Non-pigmented ciliary epithelial cell (primary cell): ENCODE measurements around the gene PTER.
A peak's percentile ranks its signal among the peaks of the same experiment; 100 is the strongest.

Experiments used
- DNase-seq: peaks from one replicate; pipeline ENCODE4 v3.0.0-alpha.2; 2010; ENCODE audit warnings: low read depth

PTER gene, protein sequence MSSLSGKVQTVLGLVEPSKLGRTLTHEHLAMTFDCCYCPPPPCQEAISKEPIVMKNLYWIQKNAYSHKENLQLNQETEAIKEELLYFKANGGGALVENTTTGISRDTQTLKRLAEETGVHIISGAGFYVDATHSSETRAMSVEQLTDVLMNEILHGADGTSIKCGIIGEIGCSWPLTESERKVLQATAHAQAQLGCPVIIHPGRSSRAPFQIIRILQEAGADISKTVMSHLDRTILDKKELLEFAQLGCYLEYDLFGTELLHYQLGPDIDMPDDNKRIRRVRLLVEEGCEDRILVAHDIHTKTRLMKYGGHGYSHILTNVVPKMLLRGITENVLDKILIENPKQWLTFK

DNA sequence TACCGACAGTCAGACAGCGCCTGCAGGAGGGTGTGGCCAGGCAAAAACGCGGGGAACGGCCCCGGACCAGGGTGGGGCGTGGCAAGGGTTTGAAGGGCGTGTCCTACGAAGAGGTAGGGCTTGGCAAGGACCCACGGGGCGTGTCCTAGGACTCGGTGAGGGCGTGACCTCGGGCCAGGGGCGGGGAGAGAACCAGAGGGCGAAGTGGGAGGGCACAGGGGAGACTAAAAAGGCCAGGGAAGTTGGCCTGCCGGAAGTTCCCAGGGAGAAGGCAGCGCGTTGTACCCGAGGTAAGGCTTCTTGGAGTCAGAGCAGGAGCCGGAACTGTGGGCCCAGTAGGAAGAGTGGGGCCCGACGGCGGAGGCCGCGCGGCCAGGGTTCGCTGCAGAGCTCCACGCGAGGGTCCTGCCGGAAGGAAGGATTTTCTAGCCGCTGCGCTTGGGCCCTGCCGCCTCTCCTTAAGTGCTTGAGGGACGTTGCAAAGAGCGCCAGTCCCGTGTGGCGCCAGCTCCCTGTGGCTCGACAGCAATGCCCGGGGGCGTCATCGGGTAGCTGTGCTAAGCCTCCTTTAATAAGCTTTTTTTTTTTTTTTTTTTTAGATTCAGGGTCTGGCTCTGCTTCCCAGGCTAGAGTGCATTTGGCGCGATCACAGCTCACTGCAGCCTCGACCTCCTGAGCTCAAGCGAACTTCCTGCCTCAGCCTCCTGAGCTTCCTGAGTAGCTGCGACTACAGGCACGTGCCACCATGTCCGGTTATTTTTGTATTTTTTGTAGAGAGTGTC lies at the start of gene PTER:
TSS of gene PTER (plus strand) at position 253 of the 782 bp plus-strand sequence. CDS start 47,375 bp downstream, outside the sequence.
- peak; percentile 65 for DNase-seq

DNA sequence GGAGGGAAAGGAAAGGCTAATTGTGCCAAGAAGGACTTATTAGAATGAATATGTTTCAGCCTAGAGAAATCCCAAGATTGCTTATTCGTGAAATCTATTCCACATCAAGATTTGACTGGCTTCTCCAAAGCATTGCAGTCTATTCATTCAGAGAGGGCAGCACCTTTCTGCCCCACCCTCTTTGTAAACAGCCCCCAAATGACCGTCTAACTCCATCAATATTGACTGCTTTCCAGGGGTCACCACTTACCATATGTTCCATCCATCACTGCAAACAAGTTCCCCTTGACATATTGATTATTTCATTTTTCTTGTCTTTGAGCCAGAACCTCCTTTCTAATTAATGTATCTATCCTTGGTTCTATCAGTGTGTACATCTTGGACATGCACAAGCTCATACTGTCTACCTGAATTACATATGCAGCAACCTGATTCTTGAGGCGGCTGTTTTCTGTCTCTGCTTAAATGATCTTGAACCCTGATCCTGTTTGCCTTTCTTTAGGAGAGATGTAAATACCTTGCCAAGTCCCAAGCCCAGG lies 44.2 kb upstream of the PTER start:
- no peak for DNase-seq

DNA sequence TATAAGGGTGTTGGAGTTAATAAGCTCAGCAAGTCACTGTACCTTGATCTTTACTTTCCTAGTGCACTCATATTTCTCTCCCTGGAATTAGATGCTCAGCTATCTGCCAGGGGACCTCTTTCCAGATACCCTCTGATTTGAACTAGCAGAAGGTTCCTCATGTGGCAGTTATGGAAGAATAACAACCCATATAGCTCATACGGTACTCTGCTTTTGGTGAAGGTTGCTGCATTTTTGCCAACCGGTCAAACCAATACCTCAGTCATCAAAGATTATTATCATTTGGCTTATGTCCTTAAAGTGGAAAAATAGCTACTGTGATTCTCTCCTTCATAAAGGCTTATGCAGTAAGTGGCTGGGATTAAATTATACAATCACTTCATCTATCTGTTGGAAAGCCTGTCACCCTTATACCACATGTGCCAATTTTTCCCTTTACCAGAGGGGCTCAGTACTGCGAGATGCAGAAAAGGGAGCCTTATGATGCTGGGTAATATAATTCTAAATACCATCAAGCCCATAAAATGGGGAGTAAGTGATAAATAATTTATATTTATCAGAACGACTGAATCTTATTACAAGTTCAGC lies 43.4 kb upstream of the PTER start:
- DNase-seq, result no peak

DNA sequence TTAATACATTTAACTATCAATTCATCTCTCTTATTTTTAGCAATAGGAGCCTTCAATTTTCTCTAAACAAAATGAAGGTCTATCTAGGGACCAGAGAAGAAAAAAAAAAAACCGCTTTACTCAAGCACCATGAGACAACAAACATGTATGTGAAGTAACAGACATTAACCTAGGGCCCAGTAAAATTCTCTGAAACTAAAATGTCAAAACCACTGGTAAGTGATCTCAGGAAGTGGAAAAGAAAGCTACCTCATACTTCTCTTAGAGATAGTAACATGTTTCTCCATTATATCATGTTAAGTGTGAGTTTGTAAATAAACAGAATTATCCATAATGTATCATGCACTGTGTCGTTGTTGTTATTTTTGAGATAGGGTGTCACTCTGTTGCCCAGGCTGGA lies 35.4 kb upstream of the PTER start:
- DNase-seq, result no peak

DNA sequence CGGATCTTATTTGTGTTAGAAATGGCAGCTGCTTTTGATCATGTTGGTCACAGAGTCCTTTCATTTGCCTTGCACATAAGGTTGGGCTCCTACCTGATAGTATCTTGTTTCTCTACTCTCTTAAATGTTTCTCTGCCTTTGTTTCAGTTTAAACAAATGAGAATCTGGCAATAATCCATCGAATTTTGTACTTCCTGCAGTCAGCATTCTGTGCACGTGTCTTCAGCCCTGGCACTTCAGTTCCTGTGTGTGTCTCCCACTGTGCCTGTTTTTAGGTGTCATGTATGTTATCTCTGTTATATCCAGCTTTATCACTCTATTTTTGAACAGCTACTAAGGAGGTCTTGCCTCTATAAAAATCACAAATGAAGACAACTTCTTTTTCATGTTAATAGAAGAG lies 28.4 kb upstream of the PTER start:
- DNase-seq, result no peak

DNA sequence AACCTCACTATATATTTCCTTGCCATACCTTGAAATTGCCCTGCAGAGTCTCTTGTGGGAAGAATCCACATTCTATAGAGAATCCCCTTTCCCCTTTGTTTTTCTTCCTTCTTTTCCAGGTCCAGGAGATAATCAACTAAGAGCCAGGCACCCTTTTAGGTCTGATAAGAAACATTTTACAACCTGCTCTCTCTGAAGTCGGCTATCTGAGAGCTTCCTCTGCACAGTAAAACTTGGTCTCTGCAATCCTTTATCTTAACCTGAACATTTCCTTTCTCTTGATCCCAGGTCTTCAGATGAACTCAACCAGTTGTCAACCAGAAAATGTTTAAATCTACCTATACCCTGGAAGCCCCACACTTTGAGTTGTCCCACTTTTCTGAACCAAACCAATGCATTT lies 19.5 kb upstream of the PTER start:
- no peak for DNase-seq

DNA sequence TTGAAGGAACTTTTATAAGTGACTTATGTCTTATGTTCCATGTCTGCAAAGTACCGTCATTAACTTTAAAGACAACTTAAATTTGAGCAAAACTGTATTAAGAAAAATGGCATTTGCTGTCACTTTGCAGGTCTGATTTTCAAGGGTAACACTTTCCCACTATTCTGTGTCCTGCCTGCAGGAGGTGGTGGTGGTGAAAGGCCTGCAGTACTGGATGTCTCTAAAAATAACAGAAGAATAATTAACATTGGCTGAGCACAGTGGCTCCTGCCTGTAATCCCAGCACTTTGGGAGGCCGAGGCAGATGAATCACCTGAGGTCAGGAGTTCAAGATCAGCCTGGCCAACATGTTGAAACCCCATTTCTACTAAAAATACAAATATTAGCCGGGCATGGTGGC lies 13.2 kb upstream of the PTER start:
- no peak for DNase-seq

DNA sequence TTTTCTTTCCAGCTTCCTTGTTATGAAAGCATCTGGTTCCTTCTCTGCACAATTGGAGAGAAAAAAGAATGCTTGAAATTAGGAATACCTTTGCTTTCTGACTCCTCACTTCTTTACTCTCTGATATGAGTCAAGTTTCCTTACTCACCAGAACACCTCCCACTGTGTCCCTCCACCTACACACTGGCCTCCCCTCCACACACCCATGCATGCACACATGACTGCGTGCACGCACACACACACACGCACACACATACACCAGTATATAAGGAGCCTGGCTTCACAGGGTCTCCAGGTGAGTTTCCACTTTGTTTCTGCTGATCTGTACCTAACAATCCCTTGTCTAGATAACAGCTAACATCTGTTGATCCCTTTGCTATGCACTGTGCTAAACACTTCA lies 11.4 kb upstream of the PTER start:
- DNase-seq, result no peak

DNA sequence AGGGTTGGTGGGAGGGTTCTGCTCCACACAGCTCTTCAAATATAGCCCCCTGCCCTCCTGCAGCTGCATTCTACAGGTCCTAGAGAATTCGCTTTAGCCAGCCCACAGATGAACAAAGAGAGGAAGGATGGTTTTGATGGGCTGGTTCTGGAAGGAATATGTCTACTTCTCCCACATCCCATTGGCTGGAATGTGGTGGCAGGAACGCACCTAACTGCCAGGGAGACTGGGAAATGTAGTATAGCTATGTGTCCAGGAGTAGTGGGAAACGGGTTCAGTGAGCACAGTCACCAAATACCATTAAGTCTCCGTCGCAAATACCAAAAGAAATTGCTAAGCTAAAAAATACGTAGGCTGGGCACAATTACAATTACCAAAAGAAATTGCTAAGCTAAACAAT lies 7.3 kb upstream of the PTER start:
- no peak for DNase-seq

DNA sequence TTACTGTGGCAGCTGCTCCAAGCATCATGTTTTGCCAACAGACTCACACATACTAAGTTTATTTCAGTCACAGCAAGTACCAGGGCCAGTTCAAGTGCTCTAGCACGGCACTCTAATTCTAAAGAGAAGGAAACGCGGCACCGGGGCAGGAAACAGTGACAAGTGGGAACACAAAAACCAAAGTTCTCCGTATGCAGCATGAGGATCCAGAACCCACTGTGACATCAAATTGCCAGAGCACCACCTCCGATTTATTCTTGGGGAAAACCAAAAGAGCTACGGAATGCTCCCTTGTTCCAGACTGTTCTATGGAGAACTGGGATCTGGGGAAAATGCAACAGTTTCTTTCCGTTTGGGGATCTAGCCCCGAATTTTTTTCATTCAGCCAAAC lies 448 bp upstream of the PTER start:
- no peak for DNase-seq

DNA sequence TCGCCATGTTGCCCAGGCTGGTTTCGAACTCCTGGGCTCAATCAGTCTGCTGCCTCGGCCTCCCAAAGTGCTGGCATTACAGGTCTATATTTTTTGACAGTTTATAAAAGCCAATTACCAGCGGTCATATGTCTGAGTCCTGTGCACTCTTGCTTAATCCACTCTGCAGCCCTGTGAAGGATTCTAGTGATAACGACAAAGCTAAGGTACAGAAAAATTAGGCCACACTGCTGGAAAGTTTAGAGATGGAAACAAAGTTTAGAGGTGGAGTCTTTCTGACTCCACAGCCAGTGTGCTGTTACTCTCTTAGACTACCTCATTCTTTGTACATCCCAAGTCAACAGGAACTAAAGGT lies 707 bp downstream of the PTER start:
- DNase-seq, result no peak

DNA sequence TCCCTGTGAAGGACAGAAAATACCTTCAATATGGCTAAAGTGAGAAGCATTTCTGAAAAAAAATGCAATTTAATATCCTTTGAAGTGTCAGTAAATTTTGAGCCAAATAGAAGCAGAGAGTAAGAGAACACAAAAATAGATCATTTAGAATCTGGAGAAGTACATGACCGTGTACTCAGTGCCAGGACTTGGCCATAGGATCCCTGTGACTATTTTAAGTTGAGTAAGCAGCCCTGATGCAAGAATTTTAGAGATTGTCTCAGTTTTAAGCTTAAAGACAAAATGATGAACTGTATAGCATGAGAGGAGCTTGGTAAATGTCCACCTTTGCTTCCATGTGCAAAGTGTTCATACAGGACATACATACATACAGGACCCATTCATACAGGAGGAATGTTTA lies 2.5 kb downstream of the PTER start:
- DNase-seq, result no peak

DNA sequence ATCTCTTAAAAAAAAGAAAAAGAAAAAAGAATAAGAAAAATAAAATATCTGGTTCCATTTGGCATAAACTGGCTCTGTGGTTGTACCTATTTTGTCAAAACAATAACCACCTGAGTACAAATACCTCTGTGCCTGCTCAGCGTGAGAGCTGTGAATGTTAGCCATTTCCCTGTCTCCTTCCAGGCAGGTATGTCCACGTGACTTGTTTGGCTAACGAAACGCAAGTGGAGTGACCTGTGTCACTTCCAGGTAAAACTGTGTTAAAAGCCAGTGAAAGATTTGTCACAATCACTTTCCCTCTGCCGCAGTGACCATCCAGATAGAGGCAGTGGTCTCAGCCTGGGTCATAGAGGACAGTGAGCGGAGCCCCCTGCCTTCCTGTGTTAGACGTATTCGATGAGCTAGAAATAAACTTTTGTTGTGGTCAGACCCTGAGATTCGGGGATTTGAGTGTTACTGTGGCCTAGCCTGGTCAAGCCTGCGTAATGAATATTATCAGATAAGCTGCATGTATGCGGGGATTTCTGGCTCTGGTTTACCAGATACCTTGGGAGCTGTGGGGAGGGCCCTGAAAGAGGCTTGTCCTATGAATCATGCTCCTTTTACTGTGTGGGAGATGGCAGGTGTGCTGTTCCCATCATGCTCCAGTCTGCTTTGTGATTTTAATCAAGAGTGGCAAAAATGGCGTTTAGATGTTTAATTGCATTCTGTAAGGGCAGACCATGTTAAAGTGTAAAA lies 3.8 kb downstream of the PTER start:
- DNase-seq, result peak; percentile 28

DNA sequence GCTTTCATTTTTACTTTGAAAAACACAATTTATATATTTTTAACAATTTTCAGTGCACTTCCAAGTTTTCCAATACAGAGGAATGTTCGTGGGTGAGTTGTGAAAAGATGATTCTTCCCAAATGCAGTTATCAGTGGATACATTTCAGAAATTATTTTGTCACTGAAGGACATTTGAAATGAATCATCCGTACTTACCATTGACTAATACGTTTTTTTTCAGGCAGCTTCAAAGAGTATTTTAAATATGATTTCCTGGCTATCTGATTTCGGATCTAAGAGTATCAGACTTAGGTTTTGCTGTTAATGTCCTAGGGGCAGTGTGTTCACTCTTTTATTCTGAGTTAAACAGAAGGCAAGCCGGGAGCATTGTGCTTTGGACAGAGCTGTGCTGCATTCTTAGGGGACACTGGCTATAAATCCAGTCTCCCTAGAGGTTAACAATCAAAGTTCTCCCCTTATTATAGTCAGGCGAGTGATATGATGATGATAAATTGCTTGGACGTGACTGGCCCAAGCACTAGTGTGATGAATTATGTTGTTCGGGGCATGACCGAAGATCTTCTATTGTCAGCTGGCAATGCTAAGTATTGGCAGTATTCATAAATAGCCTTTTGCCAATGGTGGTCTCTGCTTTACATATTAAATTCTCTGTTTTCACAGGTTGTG lies 4.5 kb downstream of the PTER start:
- no peak for DNase-seq

DNA sequence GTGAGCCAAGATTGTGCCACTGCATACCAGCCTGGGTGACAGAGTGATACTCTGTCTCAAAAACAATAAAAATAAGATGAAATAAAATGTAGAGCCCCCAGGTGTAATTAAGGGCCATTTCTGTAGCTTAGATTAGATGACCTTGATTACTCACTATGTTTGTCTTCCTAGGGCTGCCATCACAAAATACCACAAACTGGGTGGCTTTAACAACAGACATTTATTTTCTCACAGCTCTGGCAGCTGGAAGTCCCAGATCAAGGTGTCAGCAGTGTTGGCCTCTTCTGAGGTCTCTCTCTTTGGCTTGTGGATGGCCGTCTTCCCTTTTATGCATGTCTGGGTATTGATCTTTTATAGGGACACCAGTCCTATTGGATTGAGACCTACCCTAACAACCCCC lies 6.1 kb downstream of the PTER start:
- no peak for DNase-seq

DNA sequence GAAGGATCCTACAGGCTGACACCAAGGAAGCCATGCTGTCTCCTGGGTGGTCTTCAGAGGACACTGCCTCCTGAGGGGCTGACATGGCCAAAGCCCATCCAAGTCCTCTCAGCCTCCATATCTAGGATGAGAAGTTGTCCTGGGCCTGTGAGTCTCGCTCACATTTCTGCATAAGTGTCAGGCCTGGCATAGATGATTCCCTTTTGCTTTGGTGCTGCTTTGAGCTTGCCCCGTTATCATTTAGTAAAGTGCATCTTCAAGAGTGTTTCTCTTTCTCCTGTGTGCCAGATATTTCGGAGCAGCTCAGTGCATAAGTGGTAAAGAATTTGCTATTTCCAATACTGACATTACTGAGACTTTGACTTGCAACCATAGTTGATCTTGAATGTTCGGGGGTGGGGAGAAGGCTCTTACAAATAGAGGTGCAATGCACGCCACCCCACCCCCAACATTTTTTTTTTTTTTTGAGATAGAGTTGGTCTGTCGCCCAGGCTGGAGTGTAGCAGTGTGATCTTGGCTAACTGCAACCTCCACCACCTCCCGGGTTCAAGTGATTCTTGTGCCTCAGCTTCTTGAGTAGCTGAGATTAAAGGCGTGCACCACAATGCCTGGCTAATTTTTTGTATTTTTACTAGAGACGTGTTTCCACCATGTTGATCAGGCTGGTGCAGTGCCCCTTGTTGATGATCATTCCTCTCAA lies 9.1 kb downstream of the PTER start:
- no peak for DNase-seq

DNA sequence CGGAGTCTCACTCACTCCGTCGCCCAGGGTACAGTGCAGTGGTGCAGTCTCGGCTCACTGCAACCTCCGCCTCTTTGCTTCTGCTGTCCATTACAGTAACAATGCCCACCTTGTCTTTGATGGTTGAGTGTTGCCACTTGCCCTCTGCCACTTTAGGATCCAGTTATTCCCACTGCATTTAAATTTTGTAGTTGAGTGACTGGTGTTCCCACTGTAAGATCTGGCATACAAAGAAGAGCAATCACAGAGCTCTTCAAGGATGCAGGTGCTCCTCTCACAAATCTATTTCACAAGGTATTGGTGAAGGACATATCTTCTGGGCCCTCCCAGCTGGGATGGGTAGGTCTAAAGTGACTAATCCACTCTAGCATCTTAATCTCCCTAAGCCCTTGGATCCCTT lies 12.6 kb downstream of the PTER start:
- no peak for DNase-seq

DNA sequence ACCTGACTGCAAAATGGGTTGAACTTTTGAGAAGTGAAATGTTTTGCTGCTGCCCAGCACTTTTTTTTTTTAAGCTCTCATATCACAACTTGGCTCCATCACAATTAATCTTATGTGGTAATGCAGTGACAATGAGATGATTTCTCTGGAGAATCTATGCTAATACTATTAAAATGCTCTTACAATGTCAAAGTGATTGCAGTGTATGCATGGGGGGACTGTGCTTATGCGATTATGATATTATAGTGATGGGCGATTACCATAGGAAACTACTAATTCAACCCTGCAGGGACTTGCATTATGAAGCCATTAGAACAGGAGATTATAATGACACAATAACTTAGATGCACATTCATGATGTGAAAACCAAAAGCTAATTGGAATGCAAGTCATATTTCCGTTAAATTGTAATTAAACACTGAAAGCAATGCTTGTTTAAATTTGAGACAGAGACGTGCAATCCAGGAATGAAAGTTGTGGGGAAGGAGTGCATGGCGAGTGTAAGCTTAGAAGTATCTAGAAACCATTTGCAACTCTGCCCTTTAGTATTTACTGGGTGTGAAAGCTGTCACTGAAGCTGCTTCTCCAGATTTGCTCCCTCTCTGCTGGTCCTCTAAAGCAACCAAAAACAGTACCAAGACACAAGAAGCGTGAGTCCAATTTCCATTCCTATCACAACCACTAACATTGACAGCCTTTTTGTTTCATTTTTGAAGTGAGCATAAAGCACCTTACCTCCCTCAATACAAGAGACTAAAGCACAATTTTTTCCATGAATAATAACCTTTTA lies 21.6 kb downstream of the PTER start:
- no peak for DNase-seq

DNA sequence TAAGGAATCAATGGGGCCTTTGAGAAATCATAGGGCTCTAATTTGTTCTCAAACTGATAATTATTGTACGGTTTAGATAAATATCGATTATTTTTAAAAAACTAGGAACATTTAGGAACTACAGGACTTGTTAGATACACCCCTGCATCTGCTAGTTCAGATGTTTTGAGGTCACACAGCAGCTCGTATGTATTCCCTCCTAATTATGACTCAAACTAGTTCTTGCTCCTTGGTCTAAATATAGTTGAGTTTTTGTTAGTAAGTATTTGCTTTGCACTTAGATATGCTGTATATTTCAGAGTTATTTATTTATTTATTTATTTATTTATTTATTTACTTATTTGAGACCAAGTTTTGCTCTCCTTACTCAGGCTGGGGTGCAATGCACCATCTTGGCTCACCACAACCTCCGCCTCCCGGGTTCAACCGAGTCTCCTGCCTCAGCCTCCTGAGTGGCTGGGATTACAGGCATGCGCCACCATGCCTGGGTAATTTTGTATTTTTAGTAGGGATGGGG lies 22.7 kb downstream of the PTER start:
- no peak for DNase-seq

DNA sequence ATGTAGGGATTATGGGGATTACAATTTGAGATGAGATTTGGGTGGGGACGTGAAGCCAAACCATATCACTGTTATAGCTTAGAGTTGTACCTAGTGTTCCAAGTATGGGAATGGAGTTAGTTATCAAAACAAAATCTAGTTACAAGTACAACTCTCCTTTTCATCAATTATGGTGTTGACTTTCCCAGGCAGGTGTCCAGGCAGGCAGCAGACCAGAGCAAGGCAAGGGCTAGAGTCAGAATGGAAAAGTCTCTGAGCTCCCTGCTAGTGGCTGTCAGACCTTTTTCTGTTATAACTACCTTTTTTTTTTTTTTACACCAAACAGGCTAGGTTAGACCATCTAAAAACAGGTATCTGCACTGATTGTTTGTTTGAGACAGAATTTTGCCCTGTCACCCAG lies 29.2 kb downstream of the PTER start:
- no peak for DNase-seq
